ENCODE results near the gene CNTD1. TPM values are rescaled to one million over a fixed set of nuclear protein-coding genes. Genes with fewer than 3 reads are reported as not detected.
"Not testable (repeated sequence)": the region's sequence is repeated elsewhere in the genome, so short reads cannot be mapped to it uniquely, and the experiment has no call there.

The CNTD1 gene
- total RNA-seq, 1 experiment from 2014 or later: not detected

DNA sequence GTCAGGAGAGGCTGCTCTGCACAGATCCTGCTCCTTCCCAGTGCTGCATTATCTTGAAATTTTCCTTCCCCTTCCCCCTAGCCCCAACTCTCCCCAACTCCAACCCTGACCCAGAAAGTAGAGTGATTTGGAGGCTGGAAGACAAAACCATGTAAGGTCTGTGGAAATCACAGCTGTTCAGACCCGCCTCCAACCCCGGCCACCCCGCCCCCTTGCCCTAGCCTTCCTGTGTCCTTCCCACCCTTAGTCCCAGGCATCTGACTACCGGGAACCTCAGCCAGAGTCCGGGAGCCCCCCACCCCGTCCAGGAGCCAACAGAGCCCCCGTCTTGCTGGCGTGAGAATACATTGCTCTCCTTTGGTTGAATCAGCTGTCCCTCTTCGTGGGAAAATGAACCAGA lies 52.3 kb downstream of the CNTD1 start, which contains the start of gene AOC3:
TSS of gene AOC3 (plus strand) at position 246 of the 400 bp plus-strand sequence. CDS start at position 391, 145 bp downstream.
- H3K27me3 ChIP-seq (ENCODE audit: insufficient read depth, low read depth): no peaks in the 10 kb centered on the region
- H4K20me1 ChIP-seq (ENCODE audit: insufficient read depth): no peaks in the 10 kb centered on the region; the same call in 1 of the 2 replicates
- intact Hi-C loops (cut with micrococcal nuclease; ENCODE audit: unreplicated experiment): no loop called here
- BruUV-seq (replicated peaks): no TSS peak
- H2AFZ ChIP-seq: no peak within 1 kb of the TSS
- TF ChIP-seq EZH2 (IDR thresholded peaks at IDR 0.05; ENCODE audit: low read depth) (no peak), CTCF (conservative IDR thresholded peaks at IDR 0.05) (no peak)
- CTCF ChIA-PET: no interaction called here
- no peak within 1 kb of the TSS for H3K27ac ChIP-seq
- H3K4me2 ChIP-seq: no peak within 1 kb of the TSS
- H3K9me3 ChIP-seq (ENCODE audit: insufficient read depth, low read depth): no peaks in the 10 kb centered on the region
- H3K4me3 ChIP-seq: no peak within 1 kb of the TSS
- H3F3A ChIP-seq (ENCODE audit: insufficient read depth, low read depth): peaks cover 10% of the 10 kb centered on the region; the same call in 1 of the 2 replicates
- POLR2A ChIA-PET (ENCODE audit: unreplicated experiment): interaction anchor here (0.7 kb wide), 1 partner anchor 91 kb away, joined by 6 read pairs; no protein-coding TSS in a partner anchor
- no peak for DNase-seq
- no peaks in the 10 kb centered on the region for H3K79me2 ChIP-seq (ENCODE audit: low read depth)
- H3K36me3 ChIP-seq (ENCODE audit: low read depth): no peaks in the 10 kb centered on the region
- H3K4me1 ChIP-seq (replicated peaks; ENCODE audit: insufficient read depth): no peaks in the 10 kb centered on the region
- no peaks in the 10 kb centered on the region for H3K9me2 ChIP-seq (ENCODE audit: insufficient read depth)

DNA sequence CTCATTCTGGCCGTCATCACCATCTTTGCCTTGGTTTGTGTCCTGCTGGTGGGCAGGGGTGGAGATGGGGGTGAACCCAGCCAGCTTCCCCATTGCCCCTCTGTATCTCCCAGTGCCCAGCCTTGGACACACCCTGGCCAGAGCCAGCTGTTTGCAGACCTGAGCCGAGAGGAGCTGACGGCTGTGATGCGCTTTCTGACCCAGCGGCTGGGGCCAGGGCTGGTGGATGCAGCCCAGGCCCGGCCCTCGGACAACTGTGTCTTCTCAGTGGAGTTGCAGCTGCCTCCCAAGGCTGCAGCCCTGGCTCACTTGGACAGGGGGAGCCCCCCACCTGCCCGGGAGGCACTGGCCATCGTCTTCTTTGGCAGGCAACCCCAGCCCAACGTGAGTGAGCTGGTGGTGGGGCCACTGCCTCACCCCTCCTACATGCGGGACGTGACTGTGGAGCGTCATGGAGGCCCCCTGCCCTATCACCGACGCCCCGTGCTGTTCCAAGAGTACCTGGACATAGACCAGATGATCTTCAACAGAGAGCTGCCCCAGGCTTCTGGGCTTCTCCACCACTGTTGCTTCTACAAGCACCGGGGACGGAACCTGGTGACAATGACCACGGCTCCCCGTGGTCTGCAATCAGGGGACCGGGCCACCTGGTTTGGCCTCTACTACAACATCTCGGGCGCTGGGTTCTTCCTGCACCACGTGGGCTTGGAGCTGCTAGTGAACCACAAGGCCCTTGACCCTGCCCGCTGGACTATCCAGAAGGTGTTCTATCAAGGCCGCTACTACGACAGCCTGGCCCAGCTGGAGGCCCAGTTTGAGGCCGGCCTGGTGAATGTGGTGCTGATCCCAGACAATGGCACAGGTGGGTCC lies 52.9 kb downstream of the CNTD1 start:
- H3K4me1 ChIP-seq (replicated peaks; ENCODE audit: insufficient read depth); H2AFZ ChIP-seq; H3K36me3 ChIP-seq (ENCODE audit: low read depth); H3K79me2 ChIP-seq (ENCODE audit: low read depth); H4K20me1 ChIP-seq (ENCODE audit: insufficient read depth); H3K4me2 ChIP-seq; DNase-seq; BruUV-seq (replicated peaks); CTCF ChIA-PET; H3K4me3 ChIP-seq; H3K27ac ChIP-seq; intact Hi-C loops (cut with micrococcal nuclease; ENCODE audit: unreplicated experiment); H3F3A ChIP-seq (ENCODE audit: insufficient read depth, low read depth); H3K9me3 ChIP-seq (ENCODE audit: insufficient read depth, low read depth); H3K9me2 ChIP-seq (ENCODE audit: insufficient read depth); H3K27me3 ChIP-seq (ENCODE audit: insufficient read depth, low read depth): not testable (repeated sequence)
- POLR2A ChIA-PET (ENCODE audit: unreplicated experiment): interaction anchor here (0.7 kb wide), 1 partner anchor 92 kb away, joined by 6 read pairs; no protein-coding TSS in a partner anchor

- no peak for DNase-seq
- H3F3A ChIP-seq (ENCODE audit: insufficient read depth, low read depth): no peaks in the 10 kb centered on the region; the same call in 1 of the 2 replicates
- H4K20me1 ChIP-seq (ENCODE audit: insufficient read depth): no peaks in the 10 kb centered on the region
- no peaks in the 10 kb centered on the region for H3K36me3 ChIP-seq (ENCODE audit: low read depth)
- no peaks in the 10 kb centered on the region for H3K9me3 ChIP-seq (ENCODE audit: insufficient read depth, low read depth)
- intact Hi-C loops (cut with micrococcal nuclease; ENCODE audit: unreplicated experiment): no loop called here
- no peaks in the 10 kb centered on the region for H3K27me3 ChIP-seq (ENCODE audit: insufficient read depth, low read depth)
- H3K4me2 ChIP-seq: no peak overlapping the region
- BruUV-seq (replicated peaks): no TSS peak
- no peak overlapping the region for H3K4me3 ChIP-seq
- ChIA-PET POLR2A (ENCODE audit: unreplicated experiment) (no interaction called here), CTCF (no interaction called here)
- no peaks in the 10 kb centered on the region for H3K4me1 ChIP-seq (replicated peaks; ENCODE audit: insufficient read depth)
- H2AFZ ChIP-seq: no peak overlapping the region
- no peak overlapping the region for H3K27ac ChIP-seq
- TF ChIP-seq CTCF (conservative IDR thresholded peaks at IDR 0.05) (no peak), EZH2 (IDR thresholded peaks at IDR 0.05; ENCODE audit: low read depth) (no peak)
- H3K9me2 ChIP-seq (ENCODE audit: insufficient read depth): no peaks in the 10 kb centered on the region
- H3K79me2 ChIP-seq (ENCODE audit: low read depth): no peaks in the 10 kb centered on the region
Measured at GRCh38 chr17:42852351-42852750, 53.7 kb downstream of the CNTD1 start.

All from PC-9 (cell line).